OCI-LY1 (cell line): Measurements from ENCODE around the gene ZDHHC18.

Experiments used
- H2AFZ ChIP-seq: fragments of 200-600 bp; sonication (generic), shearing (Covaris generic); 2 replicates; pipeline ENCODE4 v1.6.0; 2014; ENCODE audit warnings: antibody characterized with exemption, mild to moderate bottlenecking, low read length
- H3F3A ChIP-seq: fragments of 200-600 bp; sonication (generic), shearing (Covaris generic); 2 replicates; pipeline ENCODE4 v1.6.0; 2014; ENCODE audit warnings: mild to moderate bottlenecking, antibody characterized with exemption, low read length, moderate library complexity; ENCODE audit not compliant: insufficient read depth
- H3K27ac ChIP-seq: fragments of 200-600 bp; sonication (generic); 2 replicates; pipeline ENCODE4 v1.5.1; 2014; ENCODE audit warnings: low read length, mixed run types, mild to moderate bottlenecking, low read depth; ENCODE audit not compliant: poor library complexity, severe bottlenecking
- H3K27me3 ChIP-seq: fragments of 200-600 bp; sonication (generic); 2 replicates; pipeline ENCODE4 v1.6.0; 2014; ENCODE audit warnings: antibody characterized with exemption, mild to moderate bottlenecking, low read length, moderate library complexity; ENCODE audit not compliant: insufficient read depth
- H3K36me3 ChIP-seq: fragments of 200-600 bp; sonication (generic); 2 replicates; pipeline ENCODE4 v1.6.1; 2014; ENCODE audit warnings: mild to moderate bottlenecking, antibody characterized with exemption, low read length, moderate library complexity, mixed read lengths; ENCODE audit not compliant: insufficient read depth
- H3K4me1 ChIP-seq: fragments of 200-600 bp; sonication (generic); 2 replicates; pipeline ENCODE4 v1.5.1; 2014; ENCODE audit warnings: mild to moderate bottlenecking, low read length, moderate library complexity; ENCODE audit not compliant: insufficient read depth, severe bottlenecking
- H3K4me2 ChIP-seq: fragments of 200-600 bp; sonication (generic), shearing (Covaris generic); 2 replicates; pipeline ENCODE4 v1.6.1; 2014; ENCODE audit warnings: low read length
- H3K4me3 ChIP-seq: fragments of 200-600 bp; sonication (generic); 2 replicates; pipeline ENCODE4 v1.5.1; 2014; ENCODE audit warnings: low read length, low read depth, mild to moderate bottlenecking, mixed read lengths; ENCODE audit not compliant: poor library complexity, severe bottlenecking
- H3K79me2 ChIP-seq: fragments of 200-600 bp; shearing (Covaris generic); 2 replicates; pipeline ENCODE4 v1.6.1; 2016; ENCODE audit warnings: mixed run types, low read length, mixed read lengths; ENCODE audit not compliant: insufficient read depth
- H3K9ac ChIP-seq: fragments of 200-600 bp; sonication (generic), shearing (Covaris generic); 2 replicates; pipeline ENCODE4 v1.6.1; 2014; ENCODE audit warnings: mild to moderate bottlenecking, low read length, mixed read lengths
- H3K9me2 ChIP-seq: fragments of 200-600 bp; sonication (generic), shearing (Covaris generic); 2 replicates; pipeline ENCODE4 v1.6.1; 2014; ENCODE audit warnings: low read depth, mild to moderate bottlenecking, low read length, mixed read lengths
- H3K9me3 ChIP-seq: fragments of 200-600 bp; shearing (Covaris generic); 2 replicates; pipeline ENCODE4 v1.6.1; 2014; ENCODE audit warnings: low read length, mixed read lengths
- H4K20me1 ChIP-seq: fragments of 200-600 bp; sonication (generic), shearing (Covaris generic); 2 replicates; pipeline ENCODE4 v1.6.0; 2016; ENCODE audit warnings: mild to moderate bottlenecking, low read length; ENCODE audit not compliant: insufficient read depth
- CTCF ChIP-seq: fragments of 200-600 bp; sonication (generic), shearing (Covaris generic); IDR thresholded peaks from 2 replicates; pipeline ENCODE4 v1.5.1; 2017; ENCODE audit warnings: mild to moderate bottlenecking, antibody characterized with exemption, low read length, moderate library complexity, mixed read lengths
- EZH2 ChIP-seq: fragments of 200-600 bp; sonication (generic), shearing (Covaris generic); IDR thresholded peaks from 2 replicates; pipeline ENCODE4 v1.8.0; 2017; ENCODE audit warnings: borderline replicate concordance, mixed run types, mild to moderate bottlenecking, antibody characterized with exemption, low read length, moderate library complexity, mixed read lengths

Gene ZDHHC18

DNA sequence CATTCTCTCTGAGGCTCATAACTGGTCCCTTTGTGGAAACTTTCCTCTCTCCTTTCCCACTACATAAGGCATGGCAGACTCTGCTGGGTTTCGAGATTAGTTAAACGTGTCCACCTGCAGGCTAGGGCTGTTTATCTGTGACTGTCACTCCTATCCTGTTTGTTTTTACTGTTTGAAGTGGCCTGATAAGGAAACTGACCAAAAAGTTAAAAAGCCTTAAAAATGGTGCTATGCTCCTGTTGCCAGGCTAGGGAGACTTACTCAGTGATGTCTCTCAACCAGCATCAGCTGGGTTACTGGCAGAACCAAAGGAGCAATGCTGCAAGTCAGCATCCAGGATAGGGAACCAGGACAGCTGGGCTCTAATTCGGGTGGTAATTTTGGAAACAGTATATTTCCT, 34.9 kb upstream of the ZDHHC18 start:
- no peak overlapping the region for H3K9ac ChIP-seq
- H3K4me2 ChIP-seq = no peak overlapping the region
- no peak overlapping the region for H2AFZ ChIP-seq
- H3K4me1 ChIP-seq = peaks cover 22% of the 10 kb centered on the region
- H3F3A ChIP-seq = peaks cover under 1% of the 10 kb centered on the region; the same call in 1 of the 2 replicates
- no peak overlapping the region for H3K4me3 ChIP-seq
- H3K79me2 ChIP-seq = no peaks in the 10 kb centered on the region
- no peaks in the 10 kb centered on the region for H4K20me1 ChIP-seq
- H3K9me3 ChIP-seq = no peaks in the 10 kb centered on the region
- TF ChIP-seq EZH2 (no peak), CTCF (no peak)
- H3K27me3 ChIP-seq = no peaks in the 10 kb centered on the region
- H3K36me3 ChIP-seq = peaks cover 7% of the 10 kb centered on the region; the same call in 1 of the 2 replicates
- H3K9me2 ChIP-seq = no peaks in the 10 kb centered on the region
- H3K27ac ChIP-seq = no peak overlapping the region

DNA sequence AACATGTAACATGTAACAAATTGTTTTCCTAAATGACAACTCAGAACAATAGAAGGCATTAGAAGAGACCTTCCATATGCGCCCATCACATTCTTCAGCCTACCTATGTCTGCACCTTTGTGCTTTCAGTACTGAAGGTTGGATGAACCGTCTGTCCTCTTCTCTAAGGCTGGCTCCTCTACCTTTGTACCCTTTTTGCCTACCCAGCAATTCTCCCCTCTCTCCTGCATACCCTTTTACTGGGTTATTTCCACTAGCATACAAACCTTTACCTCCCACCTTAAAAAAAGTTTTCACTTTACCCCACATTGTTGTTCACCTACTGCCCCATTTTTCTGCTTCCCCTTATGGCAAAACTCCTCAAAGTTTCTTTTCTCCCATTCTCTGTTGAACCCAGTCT, 33.6 kb upstream of the ZDHHC18 start:
- no peak overlapping the region for H3K4me3 ChIP-seq
- H3K27ac ChIP-seq = no peak overlapping the region
- H3K9me3 ChIP-seq = no peaks in the 10 kb centered on the region
- no peak overlapping the region for H3K9ac ChIP-seq
- TF ChIP-seq CTCF (no peak), EZH2 (no peak)
- H3K9me2 ChIP-seq = no peaks in the 10 kb centered on the region
- H3K36me3 ChIP-seq = peaks cover 14% of the 10 kb centered on the region; the same call in 1 of the 2 replicates
- H3K4me2 ChIP-seq = no peak overlapping the region
- H4K20me1 ChIP-seq = no peaks in the 10 kb centered on the region
- H3K79me2 ChIP-seq = no peaks in the 10 kb centered on the region
- H3K4me1 ChIP-seq = peaks cover 13% of the 10 kb centered on the region
- H3K27me3 ChIP-seq = no peaks in the 10 kb centered on the region
- no peak overlapping the region for H2AFZ ChIP-seq
- no peaks in the 10 kb centered on the region for H3F3A ChIP-seq

DNA sequence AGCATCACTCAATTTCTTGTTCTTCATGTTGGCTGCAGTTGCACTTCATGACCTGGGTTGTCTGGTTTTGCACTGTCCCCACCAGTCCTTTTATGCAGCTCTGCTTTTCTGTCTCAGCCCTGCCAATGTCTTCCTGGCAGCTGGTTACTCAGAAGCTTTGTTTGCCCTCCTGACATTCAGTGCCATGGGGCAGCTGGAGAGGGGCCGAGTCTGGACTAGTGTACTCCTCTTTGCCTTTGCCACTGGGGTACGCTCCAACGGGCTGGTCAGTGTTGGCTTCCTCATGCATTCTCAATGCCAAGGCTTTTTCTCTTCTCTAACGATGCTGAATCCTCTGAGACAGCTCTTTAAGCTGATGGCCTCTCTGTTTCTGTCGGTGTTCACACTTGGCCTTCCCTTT, 32.1 kb upstream of the ZDHHC18 start:
- no peak overlapping the region for H3K4me2 ChIP-seq
- H3K27me3 ChIP-seq = no peaks in the 10 kb centered on the region
- H4K20me1 ChIP-seq = no peaks in the 10 kb centered on the region
- H3K9ac ChIP-seq = no peak overlapping the region
- no peaks in the 10 kb centered on the region for H3K9me2 ChIP-seq
- H3K4me3 ChIP-seq = no peak overlapping the region
- TF ChIP-seq CTCF = no peak
- no peak for TF ChIP-seq EZH2
- H3K27ac ChIP-seq = no peak overlapping the region
- H3K79me2 ChIP-seq = no peaks in the 10 kb centered on the region
- H2AFZ ChIP-seq = no peak overlapping the region
- H3K9me3 ChIP-seq = no peaks in the 10 kb centered on the region
- H3K4me1 ChIP-seq = peaks cover 6% of the 10 kb centered on the region
- peaks cover 14% of the 10 kb centered on the region; the same call in 1 of the 2 replicates for H3K36me3 ChIP-seq
- no peaks in the 10 kb centered on the region for H3F3A ChIP-seq
